Ishikawa (cell line): ENCODE data around the gene CTTNBP2.

Experiments used
- CEBPB ChIP-seq: IDR thresholded peaks from 2 replicates; pipeline ENCODE4 v1.6.1; 2012
- CREB1 ChIP-seq: IDR thresholded peaks from 2 replicates; pipeline ENCODE4 v1.6.1; 2012; ENCODE audit warnings: low read depth
- EGR1 ChIP-seq: IDR thresholded peaks from 2 replicates; pipeline ENCODE4 v1.6.1; 2012
- EP300 ChIP-seq: IDR thresholded peaks from 2 replicates; pipeline ENCODE4 v1.6.1; 2012; ENCODE audit warnings: borderline replicate concordance
- FOXM1 ChIP-seq: IDR thresholded peaks from 2 replicates; pipeline ENCODE4 v1.6.1; 2012; ENCODE audit warnings: low read depth, borderline replicate concordance
- NFIC ChIP-seq: IDR thresholded peaks from 2 replicates; pipeline ENCODE4 v1.6.1; 2012
- RAD21 ChIP-seq: IDR thresholded peaks from 2 replicates; pipeline ENCODE4 v1.6.1; 2012; ENCODE audit warnings: low read depth
- TAF1 ChIP-seq: IDR thresholded peaks from 2 replicates; pipeline ENCODE4 v1.6.1; 2012; ENCODE audit warnings: low read depth, mild to moderate bottlenecking
- TCF12 ChIP-seq: IDR thresholded peaks from 2 replicates; pipeline ENCODE4 v1.6.1; 2012; ENCODE audit warnings: low read depth
- TEAD4 ChIP-seq: IDR thresholded peaks from 2 replicates; pipeline ENCODE4 v1.6.1; 2012
- YY1 ChIP-seq: IDR thresholded peaks from 2 replicates; pipeline ENCODE4 v1.6.1; 2012; ENCODE audit warnings: low read depth
- ZBTB7A ChIP-seq: IDR thresholded peaks from 2 replicates; pipeline ENCODE4 v1.6.1; 2012; ENCODE audit warnings: low read depth
- TF ChIP-seq, protein P1 (sequence below): IDR thresholded peaks from 2 replicates; pipeline ENCODE4 v1.6.1; 2012
- TF ChIP-seq, protein P2 (sequence below): IDR thresholded peaks from 2 replicates; pipeline ENCODE4 v1.6.1; 2012; ENCODE audit warnings: low read depth, mild to moderate bottlenecking
- TF ChIP-seq, protein P3 (sequence below): IDR thresholded peaks from 2 replicates; pipeline ENCODE4 v1.6.1; 2012

The CTTNBP2 gene

DNA sequence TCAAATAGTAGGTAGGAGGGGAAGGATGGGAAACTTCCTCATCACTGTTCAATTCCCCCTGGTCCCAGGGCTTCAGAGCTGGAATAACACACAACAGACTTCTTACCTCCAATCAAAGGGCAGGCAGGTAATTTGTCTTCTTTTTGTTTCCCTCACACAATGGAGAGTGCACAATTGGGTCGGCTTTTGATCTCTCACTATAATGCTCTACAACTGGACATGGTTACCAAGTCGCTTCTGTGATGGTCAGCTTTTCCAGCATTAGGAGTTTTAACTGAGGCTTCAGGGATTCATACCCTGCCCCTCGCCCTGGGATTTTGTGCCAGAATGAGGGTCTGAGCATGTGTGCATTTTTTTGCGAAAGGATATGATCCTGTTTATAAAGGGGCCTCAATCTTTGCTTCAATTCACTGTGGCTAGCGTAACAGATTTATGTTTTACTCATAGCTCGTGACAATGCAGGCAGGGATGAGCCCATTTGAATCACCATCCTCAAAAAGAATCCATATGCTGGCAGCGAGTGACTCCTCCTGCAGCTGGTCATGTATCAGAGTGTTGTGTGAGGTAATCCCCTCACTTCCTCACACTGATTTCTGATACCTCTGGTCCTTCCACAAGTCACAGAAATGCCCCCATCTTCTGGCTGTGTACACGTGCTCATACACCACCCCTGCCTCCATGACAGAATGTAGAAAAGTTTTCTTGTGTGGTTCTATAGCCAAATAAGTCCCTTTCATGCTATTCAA lies 189.6 kb downstream of the CTTNBP2 start:
- no peak for TF ChIP-seq EGR1

DNA sequence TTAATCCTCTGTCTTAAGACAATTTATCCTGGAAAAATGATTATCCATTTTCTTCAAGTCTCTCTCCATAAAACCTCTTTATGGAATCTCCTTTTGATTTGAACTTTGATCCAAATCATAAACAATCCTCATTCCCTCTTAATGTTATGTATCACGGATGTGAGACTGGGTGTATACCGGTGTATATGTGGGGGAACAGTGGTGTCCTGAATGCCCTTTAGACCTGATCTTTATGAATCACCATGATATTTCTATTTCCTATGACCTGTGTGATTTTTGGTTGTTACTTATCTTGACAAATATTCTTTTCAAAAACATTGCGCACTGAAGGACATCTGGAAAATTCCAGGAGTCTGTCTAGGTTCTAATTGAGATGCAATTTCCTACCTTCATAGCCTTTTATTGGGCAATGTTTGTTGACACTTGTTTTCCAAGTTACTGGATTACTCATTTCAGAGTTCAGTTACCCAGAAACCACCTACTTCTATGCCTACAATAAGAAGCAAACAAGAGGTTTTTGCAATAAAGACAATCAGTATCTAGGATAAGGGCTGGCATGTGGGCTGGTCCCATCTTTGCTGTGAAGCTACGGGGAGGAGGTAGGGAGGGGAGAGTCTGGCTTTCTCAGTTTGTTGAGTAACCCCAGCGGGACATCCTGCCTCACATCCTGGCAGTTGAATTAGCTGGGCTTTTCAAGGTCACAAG lies 190.4 kb downstream of the CTTNBP2 start:
- TF ChIP-seq CEBPB (no peak), FOXM1 (no peak), TCF12 (no peak), NFIC (no peak), YY1 (no peak), CREB1 (no peak), ZBTB7A (no peak), EP300 (no peak), TEAD4 (no peak), EGR1 (no peak)
- TF ChIP-seq, protein P1, sequence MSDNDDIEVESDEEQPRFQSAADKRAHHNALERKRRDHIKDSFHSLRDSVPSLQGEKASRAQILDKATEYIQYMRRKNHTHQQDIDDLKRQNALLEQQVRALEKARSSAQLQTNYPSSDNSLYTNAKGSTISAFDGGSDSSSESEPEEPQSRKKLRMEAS = no peak
- TF ChIP-seq, protein P2, sequence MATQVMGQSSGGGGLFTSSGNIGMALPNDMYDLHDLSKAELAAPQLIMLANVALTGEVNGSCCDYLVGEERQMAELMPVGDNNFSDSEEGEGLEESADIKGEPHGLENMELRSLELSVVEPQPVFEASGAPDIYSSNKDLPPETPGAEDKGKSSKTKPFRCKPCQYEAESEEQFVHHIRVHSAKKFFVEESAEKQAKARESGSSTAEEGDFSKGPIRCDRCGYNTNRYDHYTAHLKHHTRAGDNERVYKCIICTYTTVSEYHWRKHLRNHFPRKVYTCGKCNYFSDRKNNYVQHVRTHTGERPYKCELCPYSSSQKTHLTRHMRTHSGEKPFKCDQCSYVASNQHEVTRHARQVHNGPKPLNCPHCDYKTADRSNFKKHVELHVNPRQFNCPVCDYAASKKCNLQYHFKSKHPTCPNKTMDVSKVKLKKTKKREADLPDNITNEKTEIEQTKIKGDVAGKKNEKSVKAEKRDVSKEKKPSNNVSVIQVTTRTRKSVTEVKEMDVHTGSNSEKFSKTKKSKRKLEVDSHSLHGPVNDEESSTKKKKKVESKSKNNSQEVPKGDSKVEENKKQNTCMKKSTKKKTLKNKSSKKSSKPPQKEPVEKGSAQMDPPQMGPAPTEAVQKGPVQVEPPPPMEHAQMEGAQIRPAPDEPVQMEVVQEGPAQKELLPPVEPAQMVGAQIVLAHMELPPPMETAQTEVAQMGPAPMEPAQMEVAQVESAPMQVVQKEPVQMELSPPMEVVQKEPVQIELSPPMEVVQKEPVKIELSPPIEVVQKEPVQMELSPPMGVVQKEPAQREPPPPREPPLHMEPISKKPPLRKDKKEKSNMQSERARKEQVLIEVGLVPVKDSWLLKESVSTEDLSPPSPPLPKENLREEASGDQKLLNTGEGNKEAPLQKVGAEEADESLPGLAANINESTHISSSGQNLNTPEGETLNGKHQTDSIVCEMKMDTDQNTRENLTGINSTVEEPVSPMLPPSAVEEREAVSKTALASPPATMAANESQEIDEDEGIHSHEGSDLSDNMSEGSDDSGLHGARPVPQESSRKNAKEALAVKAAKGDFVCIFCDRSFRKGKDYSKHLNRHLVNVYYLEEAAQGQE = no peak

DNA sequence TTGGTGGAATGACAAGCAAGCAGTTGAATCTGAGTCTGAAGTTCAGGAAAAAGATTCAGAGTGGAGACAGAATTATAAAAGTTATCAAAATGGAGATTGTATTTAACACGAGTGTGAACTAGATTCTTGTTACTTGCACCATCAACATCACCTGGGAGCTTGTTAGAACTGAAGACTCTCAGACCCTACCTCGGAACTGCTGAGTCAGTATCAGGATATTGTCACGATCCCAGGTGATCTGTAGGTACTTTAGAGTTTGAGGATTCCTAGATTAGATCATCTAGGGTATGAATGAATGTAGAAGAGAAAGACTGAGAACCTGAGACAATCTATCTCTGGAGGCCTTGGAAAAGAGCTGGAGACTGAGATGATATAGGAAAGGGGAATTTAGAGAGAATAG lies 194.1 kb downstream of the CTTNBP2 start:
- TF ChIP-seq, protein P2 = no peak
- no peak for TF ChIP-seq EP300

DNA sequence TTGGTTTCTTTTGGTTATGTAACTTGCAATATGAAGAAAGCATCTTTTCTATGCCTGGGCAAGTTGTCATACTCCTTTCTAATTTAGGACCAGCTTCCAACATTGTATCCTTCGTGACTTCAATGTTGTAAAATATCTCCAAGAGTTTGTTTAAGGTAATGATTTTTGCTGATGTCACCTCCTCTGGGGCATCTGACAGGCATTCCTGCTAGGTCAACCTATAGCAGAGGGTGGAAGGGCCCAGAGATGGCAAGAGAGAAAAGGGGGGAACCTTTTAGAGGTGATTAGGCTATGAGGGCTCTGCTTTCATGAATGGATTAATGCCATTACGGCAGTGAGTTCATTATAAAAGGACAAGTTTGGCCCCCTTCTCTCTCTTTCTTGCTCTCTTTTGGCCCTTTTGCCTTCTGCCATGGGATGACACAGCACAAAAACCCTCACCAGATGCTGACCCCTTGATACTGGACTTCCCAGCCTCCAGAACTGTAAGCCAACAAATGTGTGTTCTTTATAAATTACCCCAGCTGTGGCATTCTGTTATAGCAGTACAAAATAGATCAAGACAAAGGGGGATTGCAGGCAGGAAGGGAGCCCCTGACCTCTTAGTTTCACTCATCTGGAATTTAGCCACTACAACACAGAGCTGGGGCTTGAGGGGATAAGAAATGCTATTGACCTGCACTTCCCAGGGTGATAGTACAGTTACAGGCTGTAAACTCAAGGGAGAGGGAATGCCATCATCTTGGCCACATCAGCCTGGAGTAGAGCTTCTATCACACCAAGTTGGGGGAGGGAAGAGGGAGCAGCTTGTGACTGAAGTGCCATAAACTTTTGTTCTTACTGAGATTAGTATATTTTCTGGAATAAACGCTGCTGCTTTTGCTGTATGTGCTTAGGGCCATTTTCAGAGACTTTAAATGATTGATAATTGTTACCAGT lies 197.5 kb downstream of the CTTNBP2 start:
- TF ChIP-seq EP300 = no peak
- no peak for TF ChIP-seq ZBTB7A
- TF ChIP-seq TCF12 = no peak
- TF ChIP-seq, protein P2 = no peak
- TF ChIP-seq, protein P1 = no peak
- TF ChIP-seq YY1 = no peak
- no peak for TF ChIP-seq RAD21
- TF ChIP-seq EGR1 = no peak
- no peak for TF ChIP-seq TEAD4
- no peak for TF ChIP-seq FOXM1
- TF ChIP-seq TAF1 = no peak
- TF ChIP-seq NFIC = no peak
- no peak for TF ChIP-seq CEBPB

DNA sequence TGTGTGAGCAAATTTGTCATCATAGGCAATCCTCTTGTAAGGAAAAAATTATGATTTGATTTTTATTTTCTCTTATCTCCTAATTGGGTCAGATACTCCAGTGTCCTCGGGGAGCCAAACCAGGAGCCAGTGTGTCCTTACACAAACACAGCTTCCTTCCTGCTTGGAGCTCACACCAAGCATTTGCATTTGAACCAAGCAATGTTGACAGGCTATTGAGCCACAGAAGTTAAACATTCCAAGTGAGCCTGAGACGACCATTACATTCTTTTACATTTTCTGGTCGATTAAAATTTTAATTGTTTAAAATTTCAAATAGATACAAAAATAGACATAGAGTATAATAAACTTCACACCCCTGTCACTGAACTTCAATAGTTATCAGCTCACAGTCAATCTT lies 198.6 kb downstream of the CTTNBP2 start:
- TF ChIP-seq CEBPB = no peak
- no peak for TF ChIP-seq EGR1
- TF ChIP-seq, protein P3, sequence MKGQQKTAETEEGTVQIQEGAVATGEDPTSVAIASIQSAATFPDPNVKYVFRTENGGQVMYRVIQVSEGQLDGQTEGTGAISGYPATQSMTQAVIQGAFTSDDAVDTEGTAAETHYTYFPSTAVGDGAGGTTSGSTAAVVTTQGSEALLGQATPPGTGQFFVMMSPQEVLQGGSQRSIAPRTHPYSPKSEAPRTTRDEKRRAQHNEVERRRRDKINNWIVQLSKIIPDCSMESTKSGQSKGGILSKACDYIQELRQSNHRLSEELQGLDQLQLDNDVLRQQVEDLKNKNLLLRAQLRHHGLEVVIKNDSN = no peak
- TF ChIP-seq YY1 = no peak
- TF ChIP-seq FOXM1 = no peak
- no peak for TF ChIP-seq RAD21
- no peak for TF ChIP-seq ZBTB7A
- TF ChIP-seq EP300 = no peak
- TF ChIP-seq CREB1 = no peak
- no peak for TF ChIP-seq TCF12
- TF ChIP-seq TAF1 = no peak
- TF ChIP-seq, protein P1 = no peak
- TF ChIP-seq NFIC = no peak
- no peak for TF ChIP-seq TEAD4
